Lung (tissue), 12 donors: Measurements from ENCODE around the gene LDB3. TPM values are rescaled to one million over a fixed set of nuclear protein-coding genes. Genes with fewer than 3 reads are reported as not detected.

Experiments
- ATAC-seq: fragments of 200-7000 bp; cut with Tn5 transposase; one replicate; pipeline ENCODE4 v1.9.1; 2020; ENCODE audit warnings: moderate number of reproducible peaks; ENCODE audit not compliant: insufficient read depth, low FRiP score
- DNase-seq, 3 donors: peaks; one replicate each; pipeline ENCODE4 v3.0.0-alpha.2; 2013 to 2017
- H3K27ac ChIP-seq, 2 donors: one replicate each; pipeline ENCODE4 v1.5.1; 2013; ENCODE audit warnings: mild to moderate bottlenecking in 2 of 2, moderate library complexity in 2 of 2, control low read depth in 1 of 2, inconsistent platforms in 1 of 2, low read depth in 1 of 2, low read length in 1 of 2
- H3K27me3 ChIP-seq, 3 donors: one replicate each; pipeline ENCODE4 v1.5.1; 2013; ENCODE audit warnings: low read length in 2 of 3; ENCODE audit not compliant: control insufficient read depth in 3 of 3, insufficient read depth in 3 of 3
- H3K36me3 ChIP-seq, 4 donors: one replicate each; pipeline ENCODE4 v1.5.1; 2013; ENCODE audit warnings: low read length in 4 of 4, mild to moderate bottlenecking in 1 of 4, moderate library complexity in 1 of 4; ENCODE audit not compliant: control insufficient read depth in 4 of 4, insufficient read depth in 4 of 4
- H3K4me1 ChIP-seq, 5 donors: one replicate each; pipeline ENCODE4 v1.5.1; 2013; ENCODE audit warnings: low read length in 5 of 5, mild to moderate bottlenecking in 2 of 5, moderate library complexity in 1 of 5; ENCODE audit not compliant: control insufficient read depth in 5 of 5, insufficient read depth in 5 of 5
- H3K4me3 ChIP-seq: one replicate; pipeline ENCODE4 v1.5.1; 2013; ENCODE audit warnings: mild to moderate bottlenecking, control low read depth, moderate library complexity
- H3K9ac ChIP-seq, 2 donors: one replicate each; pipeline ENCODE4 v1.5.1; 2013; ENCODE audit warnings: low read length in 2 of 2, control low read depth in 1 of 2; ENCODE audit not compliant: insufficient read depth in 1 of 2
- H3K9me3 ChIP-seq, 4 donors: one replicate each; pipeline ENCODE4 v1.5.1; 2013; ENCODE audit warnings: low read length in 3 of 4, mild to moderate bottlenecking in 1 of 4, moderate library complexity in 1 of 4; ENCODE audit not compliant: control insufficient read depth in 4 of 4, insufficient read depth in 3 of 4
- CTCF ChIP-seq: IDR thresholded peaks from 2 replicates; pipeline ENCODE4 v1.5.1; 2012; ENCODE audit warnings: mild to moderate bottlenecking; ENCODE audit errors: control extremely low read depth, extremely low read depth
- WGBS, 2 donors: extraction: QIAGEN DNeasy Blood & Tissue Kit; methylation state at CpG; one replicate each; pipeline ENCODE4 v1.1.7; 2013; 5-methylcytosine and 5-hydroxymethylcytosine counted together
- polyA plus RNA-seq, 2 donors: library from polyadenylated mRNA; stranded (reverse); fragments of 200-250 nt; gene quantifications; one replicate each; pipeline ENCODE4 v1.2.1, GENCODE V29; 2013
- total RNA-seq, 2 donors: library from RNA; depleted of rRNA in 1 of 2; stranded (reverse); fragments of >200 nt in 1 of 2; gene quantifications; one replicate each; pipeline ENCODE4 v1.2.1, GENCODE V29; 2014 to 2021
- donor health status: control.
- donor health status: control.
- donor health status: Bipolar disorder and iron deficiency.
- donor health status: healthy.
- donor health status: DM: yes; HTN: yes; CAD: no.

LDB3 gene
- total and polyA plus RNA-seq, 4 donors, result 0.37 to 3.2 (median 1.5) TPM

DNA sequence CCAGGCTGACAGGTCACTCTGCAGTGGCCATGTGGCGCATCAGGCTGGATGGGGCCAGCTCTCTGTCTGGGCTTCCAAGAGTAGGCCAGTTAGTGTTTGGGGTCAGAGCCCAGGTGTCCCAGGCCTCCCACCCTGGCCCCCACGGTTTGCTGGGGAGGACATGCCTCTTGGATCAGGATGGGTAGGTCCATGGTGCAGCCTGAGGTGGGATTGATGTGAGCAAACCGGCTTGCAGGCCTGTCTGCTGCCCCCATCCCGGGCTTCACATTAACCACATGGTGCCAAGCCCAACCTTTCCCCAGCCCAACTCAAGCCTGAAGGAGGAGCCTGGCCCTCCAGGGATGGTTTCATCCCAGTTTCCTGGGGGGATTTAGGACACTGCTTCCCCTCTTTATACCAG, 39.2 kb downstream of the LDB3 start:
- Histone ChIP-seq H3K9ac (no peak overlapping the region), H3K36me3 (peaks cover 0 to 3% (median 0%) of the 10 kb centered on the region in 4 donors), H3K4me1 (peaks cover 0 to 10% (median 4%) of the 10 kb centered on the region in 5 donors), H3K4me3 (no peak overlapping the region), H3K27ac (no peak overlapping the region), H3K27me3 (no peaks in the 10 kb centered on the region), H3K9me3 (peaks cover 0 to 3% (median 0%) of the 10 kb centered on the region in 4 donors)
- no peak for TF ChIP-seq CTCF
- ATAC-seq, result no peak
- DNase-seq, result no peak
- 73 to 89% methylated on average over 4 of the region's 4 CpGs for WGBS, 2 donors

GRCh38 chr10:86708068-86708782, 39.9 kb downstream of the LDB3 start:
- Histone ChIP-seq H3K27ac (no peak overlapping the region), H3K36me3 (peaks cover 0 to 3% (median 0%) of the 10 kb centered on the region in 4 donors), H3K4me3 (no peak overlapping the region), H3K27me3 (no peaks in the 10 kb centered on the region), H3K9ac (no peak overlapping the region), H3K4me1 (peaks cover 0 to 12% (median 4%) of the 10 kb centered on the region in 5 donors), H3K9me3 (peaks cover 0 to under 1% (median 0%) of the 10 kb centered on the region in 4 donors)
- TF ChIP-seq CTCF, result no peak
- 91 to 92% methylated on average over 8 of the region's 8 CpGs for WGBS, 2 donors
- no peak for DNase-seq
- no peak for ATAC-seq

DNA sequence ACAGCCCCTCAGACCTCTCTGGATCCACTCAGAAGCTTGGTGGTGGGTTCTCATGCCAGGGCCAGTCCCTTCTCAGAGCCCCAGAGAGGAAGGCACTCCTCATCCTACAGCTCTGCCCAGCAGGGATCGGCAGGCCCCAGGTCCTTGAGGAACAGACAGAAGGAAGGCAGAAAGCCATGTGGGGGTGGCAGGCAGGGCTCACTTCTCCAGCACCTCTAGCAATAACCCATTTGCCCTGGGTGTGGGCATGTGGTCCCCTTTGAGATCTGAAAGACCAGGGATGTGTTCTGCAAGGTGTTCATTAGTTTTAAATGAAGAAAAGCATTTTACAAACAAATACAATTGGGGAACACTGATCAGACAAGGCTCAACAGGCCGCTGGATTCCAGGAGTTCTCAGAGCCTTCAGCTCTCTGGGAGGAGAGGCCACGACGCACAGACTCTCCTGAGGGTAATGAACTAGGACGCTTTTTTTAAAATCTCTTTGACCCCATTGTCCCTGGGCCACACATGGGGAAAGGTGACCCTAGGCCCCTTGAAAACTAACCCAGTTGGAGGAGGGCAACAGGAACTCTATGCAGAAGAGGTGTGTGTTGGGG, 40.6 kb downstream of the LDB3 start:
- no peak overlapping the region for H3K27ac ChIP-seq
- H3K27me3 ChIP-seq, result no peaks in the 10 kb centered on the region
- H3K4me1 ChIP-seq, result peaks cover 0 to 12% (median 4%) of the 10 kb centered on the region in 5 donors
- ATAC-seq (no peak), DNase-seq (no peak)
- TF ChIP-seq CTCF, result no peak
- H3K9ac ChIP-seq, result no peak overlapping the region
- H3K4me3 ChIP-seq, result no peak overlapping the region
- H3K9me3 ChIP-seq, result no peaks in the 10 kb centered on the region
- peaks cover 0 to 3% (median 0%) of the 10 kb centered on the region in 4 donors for H3K36me3 ChIP-seq
- WGBS, 2 donors, result 72 to 88% methylated on average over 5 of the region's 5 CpGs
